OCI-LY1 (cell line): ENCODE data around the gene KIFAP3.

Experiments
- H2AFZ ChIP-seq: fragments of 200-600 bp; sonication (generic), shearing (Covaris generic); 2 replicates; pipeline ENCODE4 v1.6.0; 2014; ENCODE audit warnings: antibody characterized with exemption, mild to moderate bottlenecking, low read length
- H3F3A ChIP-seq: fragments of 200-600 bp; sonication (generic), shearing (Covaris generic); 2 replicates; pipeline ENCODE4 v1.6.0; 2014; ENCODE audit warnings: mild to moderate bottlenecking, antibody characterized with exemption, low read length, moderate library complexity; ENCODE audit not compliant: insufficient read depth
- H3K27ac ChIP-seq: fragments of 200-600 bp; sonication (generic); 2 replicates; pipeline ENCODE4 v1.5.1; 2014; ENCODE audit warnings: low read length, mixed run types, mild to moderate bottlenecking, low read depth; ENCODE audit not compliant: poor library complexity, severe bottlenecking
- H3K27me3 ChIP-seq: fragments of 200-600 bp; sonication (generic); 2 replicates; pipeline ENCODE4 v1.6.0; 2014; ENCODE audit warnings: antibody characterized with exemption, mild to moderate bottlenecking, low read length, moderate library complexity; ENCODE audit not compliant: insufficient read depth
- H3K36me3 ChIP-seq: fragments of 200-600 bp; sonication (generic); 2 replicates; pipeline ENCODE4 v1.6.1; 2014; ENCODE audit warnings: mild to moderate bottlenecking, antibody characterized with exemption, low read length, moderate library complexity, mixed read lengths; ENCODE audit not compliant: insufficient read depth
- H3K4me1 ChIP-seq: fragments of 200-600 bp; sonication (generic); 2 replicates; pipeline ENCODE4 v1.5.1; 2014; ENCODE audit warnings: mild to moderate bottlenecking, low read length, moderate library complexity; ENCODE audit not compliant: insufficient read depth, severe bottlenecking
- H3K4me2 ChIP-seq: fragments of 200-600 bp; sonication (generic), shearing (Covaris generic); 2 replicates; pipeline ENCODE4 v1.6.1; 2014; ENCODE audit warnings: low read length
- H3K4me3 ChIP-seq: fragments of 200-600 bp; sonication (generic); 2 replicates; pipeline ENCODE4 v1.5.1; 2014; ENCODE audit warnings: low read length, low read depth, mild to moderate bottlenecking, mixed read lengths; ENCODE audit not compliant: poor library complexity, severe bottlenecking
- H3K79me2 ChIP-seq: fragments of 200-600 bp; shearing (Covaris generic); 2 replicates; pipeline ENCODE4 v1.6.1; 2016; ENCODE audit warnings: mixed run types, low read length, mixed read lengths; ENCODE audit not compliant: insufficient read depth
- H3K9ac ChIP-seq: fragments of 200-600 bp; sonication (generic), shearing (Covaris generic); 2 replicates; pipeline ENCODE4 v1.6.1; 2014; ENCODE audit warnings: mild to moderate bottlenecking, low read length, mixed read lengths
- H3K9me2 ChIP-seq: fragments of 200-600 bp; sonication (generic), shearing (Covaris generic); 2 replicates; pipeline ENCODE4 v1.6.1; 2014; ENCODE audit warnings: low read depth, mild to moderate bottlenecking, low read length, mixed read lengths
- H3K9me3 ChIP-seq: fragments of 200-600 bp; shearing (Covaris generic); 2 replicates; pipeline ENCODE4 v1.6.1; 2014; ENCODE audit warnings: low read length, mixed read lengths
- H4K20me1 ChIP-seq: fragments of 200-600 bp; sonication (generic), shearing (Covaris generic); 2 replicates; pipeline ENCODE4 v1.6.0; 2016; ENCODE audit warnings: mild to moderate bottlenecking, low read length; ENCODE audit not compliant: insufficient read depth
- CTCF ChIP-seq: fragments of 200-600 bp; sonication (generic), shearing (Covaris generic); IDR thresholded peaks from 2 replicates; pipeline ENCODE4 v1.5.1; 2017; ENCODE audit warnings: mild to moderate bottlenecking, antibody characterized with exemption, low read length, moderate library complexity, mixed read lengths
- EZH2 ChIP-seq: fragments of 200-600 bp; sonication (generic), shearing (Covaris generic); IDR thresholded peaks from 2 replicates; pipeline ENCODE4 v1.8.0; 2017; ENCODE audit warnings: borderline replicate concordance, mixed run types, mild to moderate bottlenecking, antibody characterized with exemption, low read length, moderate library complexity, mixed read lengths

The KIFAP3 gene

DNA sequence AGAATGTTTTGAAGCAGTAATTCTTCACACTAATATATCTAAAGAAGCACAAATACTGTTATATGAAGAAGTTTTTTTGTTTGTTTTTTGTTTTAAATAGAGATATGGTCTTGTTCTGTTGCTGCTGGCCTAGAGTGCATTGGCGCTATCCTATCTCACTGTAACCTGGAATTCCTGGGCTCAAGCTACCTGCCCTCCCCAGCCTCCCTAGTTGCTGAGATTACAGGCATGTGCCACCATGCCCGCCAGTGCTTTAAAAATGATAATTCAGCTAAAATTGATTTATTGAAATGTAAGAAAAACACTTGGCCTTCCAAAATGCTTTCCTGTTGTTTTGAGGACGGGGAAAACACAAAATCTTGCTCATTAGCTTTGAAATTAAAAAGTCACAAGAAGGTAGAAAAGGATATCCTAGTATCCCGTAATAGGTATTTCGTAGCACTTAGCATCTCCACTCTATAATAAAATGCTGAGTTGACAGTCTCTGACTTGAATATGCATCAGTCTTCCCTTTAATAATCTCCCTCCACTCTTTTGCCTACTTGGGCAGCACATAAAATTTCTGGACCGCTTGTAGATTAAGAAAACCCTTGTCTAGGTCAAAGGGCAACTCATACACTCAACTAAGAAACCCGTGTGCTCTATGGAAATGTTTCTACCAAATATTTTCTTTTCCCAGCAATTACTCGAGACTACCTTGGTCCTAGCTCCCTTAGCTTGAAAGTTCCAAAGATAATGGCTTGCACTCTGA, 182.1 kb downstream of the KIFAP3 start:
- Histone ChIP-seq H3K9ac (peak overlapping the region; percentile 94), H3K79me2 (peaks cover 27% of the 10 kb centered on the region), H3K4me3 (peak overlapping the region; percentile 89), H3K4me1 (peaks cover 41% of the 10 kb centered on the region), H3K27me3 (no peaks in the 10 kb centered on the region), H3K9me2 (no peaks in the 10 kb centered on the region), H3K36me3 (peaks cover 11% of the 10 kb centered on the region), H4K20me1 (no peaks in the 10 kb centered on the region), H3K4me2 (peak overlapping the region; percentile 86), H3F3A (no peaks in the 10 kb centered on the region), H3K27ac (peak overlapping the region; percentile 83), H3K9me3 (no peaks in the 10 kb centered on the region), H2AFZ (no peak overlapping the region)
- no peak for TF ChIP-seq CTCF
- no peak for TF ChIP-seq EZH2

DNA sequence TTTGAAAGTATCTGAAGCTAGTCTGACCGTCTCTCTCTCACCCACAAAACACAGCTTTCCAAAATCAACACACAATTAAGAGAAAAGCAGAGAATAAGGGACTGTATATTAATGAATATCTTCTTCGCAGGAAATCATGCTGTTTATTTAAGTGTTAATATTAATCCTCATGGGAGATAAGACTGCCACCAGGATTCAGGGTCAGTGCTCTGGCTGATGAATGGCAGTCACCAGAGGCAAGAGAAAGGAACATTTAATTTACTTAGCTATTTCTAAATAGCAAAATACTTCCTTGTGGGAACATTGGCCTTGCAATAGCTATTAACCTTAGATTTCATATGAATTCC, 183.0 kb downstream of the KIFAP3 start:
- peak overlapping the region; percentile 86 for H3K4me2 ChIP-seq
- TF ChIP-seq EZH2 (no peak), CTCF (no peak)
- H3K9me2 ChIP-seq: no peaks in the 10 kb centered on the region
- H3K27ac ChIP-seq: peak overlapping the region; percentile 83
- H3K79me2 ChIP-seq: peaks cover 27% of the 10 kb centered on the region
- peaks cover 18% of the 10 kb centered on the region for H3K36me3 ChIP-seq
- no peaks in the 10 kb centered on the region for H4K20me1 ChIP-seq
- H3K27me3 ChIP-seq: no peaks in the 10 kb centered on the region
- H2AFZ ChIP-seq: no peak overlapping the region
- no peaks in the 10 kb centered on the region for H3K9me3 ChIP-seq
- no peaks in the 10 kb centered on the region for H3F3A ChIP-seq
- peak overlapping the region; percentile 89 for H3K4me3 ChIP-seq
- peak overlapping the region; percentile 94 for H3K9ac ChIP-seq
- peaks cover 41% of the 10 kb centered on the region for H3K4me1 ChIP-seq

GRCh38 chr1:169890761-169891538, 183.5 kb downstream of the KIFAP3 start:
- H2AFZ ChIP-seq: no peak overlapping the region; the same call in 1 of the 2 replicates
- H3K9me3 ChIP-seq: no peaks in the 10 kb centered on the region
- no peaks in the 10 kb centered on the region for H3K27me3 ChIP-seq
- no peaks in the 10 kb centered on the region for H4K20me1 ChIP-seq
- H3K27ac ChIP-seq: peak overlapping the region; percentile 83
- peaks cover 41% of the 10 kb centered on the region for H3K4me1 ChIP-seq
- peak overlapping the region; percentile 94 for H3K9ac ChIP-seq
- H3K9me2 ChIP-seq: no peaks in the 10 kb centered on the region
- H3K4me3 ChIP-seq: peak overlapping the region; percentile 89
- H3K36me3 ChIP-seq: peaks cover 23% of the 10 kb centered on the region
- peaks cover 27% of the 10 kb centered on the region for H3K79me2 ChIP-seq
- no peaks in the 10 kb centered on the region for H3F3A ChIP-seq
- H3K4me2 ChIP-seq: peak overlapping the region; percentile 86
- TF ChIP-seq CTCF: no peak
- TF ChIP-seq EZH2: no peak
